HG02610 (cell line): ENCODE measurements around the gene ERMAP.
"Not testable (repeated sequence)": the region's sequence is repeated elsewhere in the genome, so short reads cannot be mapped to it uniquely, and the experiment has no call there.

Source experiments
- ATAC-seq: cut with Tn5 transposase; IDR thresholded peaks from one replicate; pipeline ENCODE4 v1.9.1; 2021; ENCODE audit warnings: mild to moderate bottlenecking, moderate library complexity; ENCODE audit not compliant: unreplicated experiment

Gene ERMAP

GRCh38 chr1:42869254-42869653 is 52.3 kb downstream of the ERMAP start:
- ATAC-seq, result not testable (repeated sequence)

DNA sequence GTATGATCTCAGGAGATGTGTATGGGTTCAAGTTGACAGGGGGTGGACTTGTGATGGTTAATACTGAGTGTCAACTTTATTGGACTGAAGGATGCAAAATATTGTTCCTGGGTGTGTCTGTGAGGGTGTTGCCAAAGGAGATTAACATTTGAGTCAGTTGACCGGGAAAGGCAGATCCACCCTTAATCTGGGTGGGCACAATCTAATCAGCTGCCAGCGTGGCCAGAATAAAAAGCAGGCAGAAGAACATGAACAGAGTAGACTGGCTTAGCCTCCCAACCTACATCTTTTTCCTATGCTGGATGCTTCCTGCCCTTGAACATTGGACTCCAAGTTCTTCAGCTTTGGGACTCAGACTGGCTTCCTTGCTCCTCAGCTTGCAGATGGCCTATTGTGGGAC is 52.8 kb downstream of the ERMAP start:
- ATAC-seq, result not testable (repeated sequence)

- ATAC-seq, result not testable (repeated sequence)
Measured at GRCh38 chr1:42873108-42873507, 56.2 kb downstream of the ERMAP start.

DNA sequence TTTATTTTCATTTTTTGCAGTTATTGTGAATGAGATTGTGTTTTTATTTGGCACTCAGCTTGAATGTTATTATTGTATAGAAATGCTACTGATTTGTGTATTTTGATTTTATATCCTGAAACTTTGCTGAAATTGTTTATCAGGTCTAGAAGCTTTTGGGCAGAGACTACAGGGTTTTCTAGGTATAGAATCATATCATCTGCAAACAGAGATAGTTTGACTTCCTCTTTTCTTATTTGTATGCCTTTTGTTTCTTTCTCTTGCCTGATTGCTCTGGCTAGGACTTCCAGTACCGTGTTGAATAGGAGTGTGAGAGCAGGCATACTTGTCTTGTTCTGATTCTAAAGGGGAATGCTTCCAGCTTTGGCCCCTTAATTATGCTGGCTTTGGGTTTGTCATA is 56.7 kb downstream of the ERMAP start:
- ATAC-seq, result no peak

DNA sequence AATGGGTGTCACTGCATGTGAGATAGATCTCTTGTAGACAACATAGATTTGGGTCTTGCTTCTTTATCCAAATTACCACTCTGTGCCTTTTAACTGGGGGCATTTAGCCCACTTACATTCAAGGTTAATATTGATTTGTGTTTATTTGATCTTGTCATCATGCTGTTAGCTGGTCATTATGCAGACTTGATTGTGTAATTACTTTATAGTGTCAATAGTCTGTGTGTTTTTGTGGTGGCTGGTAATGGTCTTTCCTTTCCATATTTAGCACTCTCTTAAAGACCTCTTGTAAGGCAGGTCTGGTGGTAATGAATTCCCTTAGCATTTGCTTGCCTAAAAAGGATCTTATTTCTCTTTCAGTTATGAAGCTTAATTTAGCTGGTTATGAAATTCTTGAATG is 59.1 kb downstream of the ERMAP start:
- no peak for ATAC-seq

DNA sequence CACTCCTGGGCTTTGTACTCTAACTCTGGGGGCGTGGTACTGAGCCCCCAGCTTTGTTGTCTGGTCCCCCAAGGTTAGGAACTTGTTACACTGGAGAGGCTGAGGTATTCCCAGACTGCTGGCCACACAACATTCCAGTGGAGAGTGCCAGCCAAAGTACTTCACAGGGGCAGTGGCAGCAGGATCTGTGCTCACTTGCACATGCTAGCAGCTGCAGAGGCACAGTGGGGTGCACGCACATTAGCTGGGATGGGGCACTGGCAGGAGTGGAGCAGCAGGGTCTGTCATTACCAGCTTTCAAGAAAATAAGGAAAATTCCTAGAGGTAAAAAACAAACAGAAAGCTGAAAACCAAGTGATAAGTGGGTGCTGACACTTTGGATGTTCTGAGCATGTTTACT is 60.5 kb downstream of the ERMAP start:
- ATAC-seq, result no peak

- no peak for ATAC-seq
Measured at GRCh38 chr1:42880384-42880783, 63.5 kb downstream of the ERMAP start.

- ATAC-seq, result no peak
Measured at GRCh38 chr1:42886046-42886739, 69.3 kb downstream of the ERMAP start.

- no peak for ATAC-seq
Measured at GRCh38 chr1:42886800-42887199, 69.9 kb downstream of the ERMAP start.

DNA sequence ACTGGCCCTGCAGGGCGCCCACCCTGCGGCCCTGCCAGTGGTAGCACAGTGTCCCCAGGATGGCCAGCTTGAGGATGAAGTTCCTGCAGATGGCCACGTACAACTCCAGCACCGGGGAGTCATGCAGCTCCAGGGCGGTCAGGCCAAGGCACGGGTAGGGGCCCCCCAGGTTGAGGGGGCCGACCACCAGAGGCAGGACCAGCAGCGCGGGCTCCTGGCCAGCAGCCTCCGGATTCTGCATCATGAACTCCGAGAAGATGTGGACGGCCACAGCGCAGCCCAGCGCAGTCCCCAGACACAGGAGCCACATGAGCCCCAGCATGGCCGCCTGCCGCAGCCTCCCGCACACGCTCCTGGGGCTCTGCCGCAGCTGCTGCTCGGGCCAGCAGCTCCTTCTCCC is 70.4 kb downstream of the ERMAP start:
- no peak for ATAC-seq

DNA sequence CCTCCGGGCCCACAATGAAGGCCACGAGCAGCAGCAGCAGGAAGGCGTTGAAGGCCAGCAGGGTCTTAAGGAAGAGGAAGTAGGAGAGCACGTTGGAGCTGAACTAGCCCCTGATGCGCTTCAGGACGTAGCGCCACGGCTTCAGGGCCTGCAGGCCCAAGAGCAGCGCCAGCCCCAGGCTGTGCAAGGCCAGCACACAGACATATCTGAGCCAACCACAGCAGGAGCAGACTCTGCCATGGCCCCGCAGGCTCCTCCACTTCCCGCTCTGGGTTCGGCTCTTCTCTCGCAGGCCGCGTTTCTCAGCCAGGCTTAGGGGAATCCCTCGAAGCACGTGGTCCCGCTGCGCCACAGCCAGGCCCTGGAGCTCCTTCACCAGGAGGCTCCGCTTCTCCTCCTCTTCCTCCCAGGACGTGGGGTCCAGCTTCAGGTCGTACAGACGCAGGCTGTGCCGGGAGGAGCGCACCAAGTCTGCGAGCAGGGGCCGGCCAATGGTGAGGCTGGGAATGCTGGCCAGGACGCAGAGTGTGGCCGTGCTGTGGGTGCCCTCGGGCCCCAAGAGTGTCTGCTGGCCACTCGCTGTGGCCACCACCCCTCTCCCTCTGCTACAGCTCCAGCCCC is 71.2 kb downstream of the ERMAP start:
- no peak for ATAC-seq

GRCh38 chr1:42889264-42889663 is 72.3 kb downstream of the ERMAP start:
- no peak for ATAC-seq

- no peak for ATAC-seq
Measured at GRCh38 chr1:42891465-42892138, 74.7 kb downstream of the ERMAP start.
